ENCODE measurements around the gene TFAP2B.

GRCh38 chr6:50889935-50890334 lies 71.3 kb downstream of the TFAP2B start:
- TF ChIP-seq CTCF (IDR thresholded peaks at IDR 0.05) (no peak), POLR2A (IDR thresholded peaks at IDR 0.05) (no peak), POLR2AphosphoS5 (IDR thresholded peaks at IDR 0.05; ENCODE audit: insufficient read depth in 1 of 2, low read depth in 1 of 2) (no peak)

Data from vagina (tissue), 2 donors.